GM13977 (cell line): ENCODE measurements around the gene GSTA2.

ENCODE experiments used
- DNase-seq: peaks from one replicate; pipeline ENCODE4 v3.0.0; 2012; ENCODE audit warnings: low spot score
- CTCF ChIP-seq: IDR thresholded peaks from 2 replicates; pipeline ENCODE4 v1.5.1; 2012; ENCODE audit warnings: mild to moderate bottlenecking, control low read depth; ENCODE audit not compliant: insufficient read depth; ENCODE audit errors: extremely low read depth, missing control alignments
- in situ Hi-C: fragments of 300-500 bp; cut with MboI; formaldehyde crosslinking; loops from one replicate; pipeline ENCODE4 v1.12.0; 2022; ENCODE audit warnings: low sequenced_read_pairs, low pct_unique_long_range_greater_than_20kb, mixed read lengths, inconsistent platforms; ENCODE audit not compliant: unreplicated experiment

The GSTA2 gene

DNA sequence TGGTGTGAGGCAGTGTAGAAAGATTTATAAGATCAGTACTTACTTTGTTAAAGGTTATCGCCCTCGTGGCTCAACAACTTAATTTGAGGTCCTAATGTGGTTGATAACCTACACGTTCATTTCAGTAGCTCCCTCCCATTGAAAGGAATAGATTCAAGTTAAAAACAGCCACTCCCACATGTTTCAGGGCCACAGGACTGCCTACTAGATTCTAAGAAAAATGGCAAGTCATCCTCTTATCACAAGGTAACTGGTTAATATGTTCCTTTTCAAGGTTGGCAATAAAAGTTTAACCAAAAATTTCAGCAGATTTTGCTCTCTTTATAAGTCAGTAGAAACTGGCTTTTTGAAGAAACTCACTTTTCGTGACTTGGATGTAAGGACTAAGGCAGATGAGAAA is 17.1 kb downstream of the GSTA2 start:
- no peak for DNase-seq
- in situ Hi-C loops, result no loop called here
- no peak for TF ChIP-seq CTCF

DNA sequence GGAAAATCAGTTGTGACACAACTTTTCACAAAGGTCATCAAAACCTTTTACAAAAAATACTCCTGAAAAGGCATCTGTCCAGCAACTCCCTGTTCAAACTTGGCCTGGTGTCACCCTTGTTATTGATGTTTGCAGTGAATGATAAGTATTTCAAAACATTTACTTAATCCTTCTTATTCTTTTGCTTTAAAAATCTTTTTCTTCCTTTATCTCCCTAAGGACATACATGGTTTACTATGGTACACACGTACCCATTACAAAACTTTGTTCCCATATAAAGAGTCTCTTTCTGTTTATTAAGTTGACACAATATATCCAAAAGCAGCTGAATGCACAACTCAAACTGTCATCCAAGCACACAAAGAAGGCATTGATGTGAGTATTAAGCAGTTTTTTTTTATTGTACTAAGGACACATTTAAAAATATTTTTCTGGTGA is 17.5 kb downstream of the GSTA2 start:
- no peak for DNase-seq
- in situ Hi-C loops, result no loop called here
- no peak for TF ChIP-seq CTCF

- no peak for DNase-seq
- no peak for TF ChIP-seq CTCF
- in situ Hi-C loops, result no loop called here
These were observed 21.4 kb downstream of the GSTA2 start for GRCh38 chr6:52741872-52742271.

DNA sequence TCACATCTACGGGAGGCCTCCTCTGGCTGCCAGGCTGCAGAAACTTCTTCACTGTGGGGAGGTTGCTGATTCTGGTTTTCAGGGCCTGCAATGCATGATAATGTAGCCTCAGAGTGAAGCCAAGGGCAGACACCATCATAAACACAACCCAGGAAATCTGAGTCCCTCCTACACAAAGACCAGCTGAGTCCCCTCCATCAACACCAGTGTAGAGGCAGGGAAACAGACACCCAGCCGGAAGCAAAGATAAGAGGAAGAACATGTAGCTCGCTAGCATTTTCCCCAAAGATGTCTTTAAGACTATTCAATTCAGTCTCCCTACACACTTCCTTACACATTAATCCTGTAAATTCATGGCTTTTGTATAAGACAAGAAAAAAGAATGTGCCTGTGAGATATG is 23.6 kb downstream of the GSTA2 start:
- DNase-seq, result no peak
- TF ChIP-seq CTCF, result no peak
- in situ Hi-C loops, result no loop called here

- in situ Hi-C loops, result no loop called here
- TF ChIP-seq CTCF, result no peak
- DNase-seq, result no peak
These were observed 24.1 kb downstream of the GSTA2 start for GRCh38 chr6:52739134-52739533.

- in situ Hi-C loops, result no loop called here
- no peak for TF ChIP-seq CTCF
- DNase-seq, result no peak
These were observed 27.1 kb downstream of the GSTA2 start for GRCh38 chr6:52736145-52736544.

- TF ChIP-seq CTCF, result no peak
- no peak for DNase-seq
- in situ Hi-C loops, result no loop called here
These were observed 28.2 kb downstream of the GSTA2 start for GRCh38 chr6:52735071-52735470.
